HepG2 (cell line): ENCODE results near the gene TFDP1.
"Not testable (repeated sequence)": the region's sequence is repeated elsewhere in the genome, so short reads cannot be mapped to it uniquely, and the experiment has no call there.

Source experiments
- AHR ChIP-seq: IDR thresholded peaks from 2 replicates; pipeline ENCODE4 v1.6.1; 2018; ENCODE audit warnings: missing genetic modification reagents, missing compliant biosample characterization
- ELF1 ChIP-seq: sonication (generic); formaldehyde crosslinking; IDR thresholded peaks from 2 replicates; pipeline ENCODE4 v1.4.0; 2020; ENCODE audit warnings: missing genetic modification reagents
- EP300 ChIP-seq, 3 experiments: sonication (generic) in 1 of 3; formaldehyde crosslinking in 1 of 3; IDR thresholded peaks; 2 replicates each; pipeline versions ENCODE4 v1.5.1 to v1.6.1; 2011 to 2020; ENCODE audit warnings: low read depth in 2 of 3, low read length in 2 of 3, borderline replicate concordance in 1 of 3, improper control_type of control experiment in 1 of 3, mild to moderate bottlenecking in 1 of 3, missing genetic modification reagents in 1 of 3, moderate library complexity in 1 of 3
- FOXK2 ChIP-seq: fragments of 450-650 bp; IDR thresholded peaks from 2 replicates; pipeline ENCODE4 v1.6.1; 2016
- JUN ChIP-seq: sonication (generic); formaldehyde crosslinking; IDR thresholded peaks from 2 replicates; pipeline ENCODE4 v1.4.0; 2020; ENCODE audit warnings: mild to moderate bottlenecking, missing genetic modification reagents
- SMC3 ChIP-seq: IDR thresholded peaks from 2 replicates; pipeline ENCODE4 v1.6.1; 2011; ENCODE audit warnings: low read length, improper control_type of control experiment
- ZBTB7A ChIP-seq: sonication (generic); formaldehyde crosslinking; IDR thresholded peaks from 2 replicates; pipeline ENCODE4 v1.8.0; 2022; ENCODE audit warnings: mild to moderate bottlenecking, missing genetic modification reagents
- ZFX ChIP-seq: sonication (generic); formaldehyde crosslinking; IDR thresholded peaks from 2 replicates; pipeline ENCODE4 v1.4.0; 2020; ENCODE audit warnings: mild to moderate bottlenecking, low read depth, missing genetic modification reagents, moderate library complexity
- ZNF292 ChIP-seq: sonication (generic); formaldehyde crosslinking; IDR thresholded peaks from 2 replicates; pipeline ENCODE4 v1.8.1; 2022; ENCODE audit warnings: mild to moderate bottlenecking, low read depth, missing genetic modification reagents, borderline replicate concordance
- TF ChIP-seq, protein P1 (sequence below): sonication (generic); formaldehyde crosslinking; IDR thresholded peaks from 2 replicates; pipeline ENCODE4 v1.4.0; 2020; ENCODE audit warnings: missing genetic modification reagents
- TF ChIP-seq, protein P2 (sequence below): sonication (generic); formaldehyde crosslinking; IDR thresholded peaks from 2 replicates; pipeline ENCODE4 v1.5.0; 2020; ENCODE audit warnings: mild to moderate bottlenecking, missing genetic modification reagents, moderate library complexity
- TF ChIP-seq, protein P3 (sequence below): IDR thresholded peaks from 2 replicates; pipeline ENCODE4 v1.6.1; 2016

GRCh38 chr13:113621986-113622550, 37.5 kb downstream of the TFDP1 start:
- TF ChIP-seq EP300 (IDR thresholded peaks at IDR 0.05; ENCODE audit: low read depth in 2 of 2, low read length in 2 of 2); EP300 (CRISPR knock-in tag; IDR thresholded peaks at IDR 0.05; ENCODE audit: borderline replicate concordance); ZBTB7A (CRISPR knock-in tag); FOXK2; ZNF292 (CRISPR knock-in tag); SMC3; AHR (CRISPR knock-in tag); ZFX (CRISPR knock-in tag); JUN (CRISPR knock-in tag); ELF1 (CRISPR knock-in tag): not testable (repeated sequence)
- TF ChIP-seq, protein P1, sequence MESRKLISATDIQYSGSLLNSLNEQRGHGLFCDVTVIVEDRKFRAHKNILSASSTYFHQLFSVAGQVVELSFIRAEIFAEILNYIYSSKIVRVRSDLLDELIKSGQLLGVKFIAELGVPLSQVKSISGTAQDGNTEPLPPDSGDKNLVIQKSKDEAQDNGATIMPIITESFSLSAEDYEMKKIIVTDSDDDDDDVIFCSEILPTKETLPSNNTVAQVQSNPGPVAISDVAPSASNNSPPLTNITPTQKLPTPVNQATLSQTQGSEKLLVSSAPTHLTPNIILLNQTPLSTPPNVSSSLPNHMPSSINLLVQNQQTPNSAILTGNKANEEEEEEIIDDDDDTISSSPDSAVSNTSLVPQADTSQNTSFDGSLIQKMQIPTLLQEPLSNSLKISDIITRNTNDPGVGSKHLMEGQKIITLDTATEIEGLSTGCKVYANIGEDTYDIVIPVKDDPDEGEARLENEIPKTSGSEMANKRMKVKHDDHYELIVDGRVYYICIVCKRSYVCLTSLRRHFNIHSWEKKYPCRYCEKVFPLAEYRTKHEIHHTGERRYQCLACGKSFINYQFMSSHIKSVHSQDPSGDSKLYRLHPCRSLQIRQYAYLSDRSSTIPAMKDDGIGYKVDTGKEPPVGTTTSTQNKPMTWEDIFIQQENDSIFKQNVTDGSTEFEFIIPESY (CRISPR knock-in tag), result not testable (repeated sequence)
- TF ChIP-seq, protein P2, sequence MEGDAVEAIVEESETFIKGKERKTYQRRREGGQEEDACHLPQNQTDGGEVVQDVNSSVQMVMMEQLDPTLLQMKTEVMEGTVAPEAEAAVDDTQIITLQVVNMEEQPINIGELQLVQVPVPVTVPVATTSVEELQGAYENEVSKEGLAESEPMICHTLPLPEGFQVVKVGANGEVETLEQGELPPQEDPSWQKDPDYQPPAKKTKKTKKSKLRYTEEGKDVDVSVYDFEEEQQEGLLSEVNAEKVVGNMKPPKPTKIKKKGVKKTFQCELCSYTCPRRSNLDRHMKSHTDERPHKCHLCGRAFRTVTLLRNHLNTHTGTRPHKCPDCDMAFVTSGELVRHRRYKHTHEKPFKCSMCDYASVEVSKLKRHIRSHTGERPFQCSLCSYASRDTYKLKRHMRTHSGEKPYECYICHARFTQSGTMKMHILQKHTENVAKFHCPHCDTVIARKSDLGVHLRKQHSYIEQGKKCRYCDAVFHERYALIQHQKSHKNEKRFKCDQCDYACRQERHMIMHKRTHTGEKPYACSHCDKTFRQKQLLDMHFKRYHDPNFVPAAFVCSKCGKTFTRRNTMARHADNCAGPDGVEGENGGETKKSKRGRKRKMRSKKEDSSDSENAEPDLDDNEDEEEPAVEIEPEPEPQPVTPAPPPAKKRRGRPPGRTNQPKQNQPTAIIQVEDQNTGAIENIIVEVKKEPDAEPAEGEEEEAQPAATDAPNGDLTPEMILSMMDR (CRISPR knock-in tag), result not testable (repeated sequence)
- TF ChIP-seq, protein P3, sequence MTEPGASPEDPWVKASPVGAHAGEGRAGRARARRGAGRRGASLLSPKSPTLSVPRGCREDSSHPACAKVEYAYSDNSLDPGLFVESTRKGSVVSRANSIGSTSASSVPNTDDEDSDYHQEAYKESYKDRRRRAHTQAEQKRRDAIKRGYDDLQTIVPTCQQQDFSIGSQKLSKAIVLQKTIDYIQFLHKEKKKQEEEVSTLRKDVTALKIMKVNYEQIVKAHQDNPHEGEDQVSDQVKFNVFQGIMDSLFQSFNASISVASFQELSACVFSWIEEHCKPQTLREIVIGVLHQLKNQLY, result not testable (repeated sequence)
